Adipocyte (in vitro differentiated cells): ENCODE results near the gene ZNF22.

Experiments used
- DNase-seq: peaks from one replicate; pipeline ENCODE4 v3.0.0-alpha.2; 2015; ENCODE audit warnings: low read depth
- H3K27me3 ChIP-seq: replicated peaks from 2 replicates; pipeline ENCODE4 v1.7.0; 2013; ENCODE audit warnings: mild to moderate bottlenecking, low read length, moderate library complexity; ENCODE audit not compliant: control insufficient read depth, insufficient read depth
- H3K36me3 ChIP-seq: 2 replicates; pipeline ENCODE4 v1.7.0; 2013; ENCODE audit warnings: low read length, mild to moderate bottlenecking, moderate library complexity; ENCODE audit not compliant: control insufficient read depth, insufficient read depth, severe bottlenecking
- H3K4me1 ChIP-seq: 2 replicates; pipeline ENCODE4 v1.7.0; 2013; ENCODE audit warnings: mild to moderate bottlenecking, low read length, moderate library complexity; ENCODE audit not compliant: control insufficient read depth, insufficient read depth
- H3K4me3 ChIP-seq: 2 replicates; pipeline ENCODE4 v1.7.0; 2013; ENCODE audit warnings: mild to moderate bottlenecking, low read length, moderate library complexity
- H3K9ac ChIP-seq: 2 replicates; pipeline ENCODE4 v1.7.0; 2013; ENCODE audit warnings: mild to moderate bottlenecking, low read length, moderate library complexity
- H3K9me3 ChIP-seq: 2 replicates; pipeline ENCODE4 v1.7.0; 2013; ENCODE audit warnings: mild to moderate bottlenecking, low read length, moderate library complexity; ENCODE audit not compliant: control insufficient read depth

ZNF22 gene

GRCh38 chr10:44986670-44987069 is 14.1 kb upstream of the ZNF22 start:
- no peaks in the 10 kb centered on the region for H3K27me3 ChIP-seq
- no peak for DNase-seq
- no peaks in the 10 kb centered on the region for H3K9me3 ChIP-seq
- peaks cover 62% of the 10 kb centered on the region for H3K4me1 ChIP-seq
- peak overlapping the region; percentile 76 for H3K9ac ChIP-seq
- peaks cover 49% of the 10 kb centered on the region for H3K36me3 ChIP-seq
- peak overlapping the region; percentile 42 for H3K4me3 ChIP-seq

GRCh38 chr10:44988957-44989585 is 11.7 kb upstream of the ZNF22 start:
- H3K27me3 ChIP-seq: no peaks in the 10 kb centered on the region
- peaks cover 67% of the 10 kb centered on the region for H3K36me3 ChIP-seq

GRCh38 chr10:44989597-44990301 is 11.0 kb upstream of the ZNF22 start:
- Histone ChIP-seq H3K4me1 (peaks cover 72% of the 10 kb centered on the region), H3K9ac (peak overlapping the region; percentile 44), H3K4me3 (no peak overlapping the region), H3K27me3 (no peaks in the 10 kb centered on the region), H3K36me3 (peaks cover 60% of the 10 kb centered on the region), H3K9me3 (no peaks in the 10 kb centered on the region)
- no peak for DNase-seq

More at GRCh38 chr10:44988957-44989585, 11.7 kb upstream of the ZNF22 start:
- no peak for DNase-seq
- Histone ChIP-seq H3K9ac (no peak overlapping the region), H3K9me3 (no peaks in the 10 kb centered on the region), H3K4me1 (peaks cover 72% of the 10 kb centered on the region), H3K4me3 (no peak overlapping the region)

- Histone ChIP-seq H3K9me3 (no peaks in the 10 kb centered on the region), H3K36me3 (peaks cover 55% of the 10 kb centered on the region), H3K4me3 (no peak overlapping the region), H3K27me3 (no peaks in the 10 kb centered on the region), H3K4me1 (peaks cover 72% of the 10 kb centered on the region), H3K9ac (peak overlapping the region; percentile 44)
- DNase-seq: no peak
Observed at GRCh38 chr10:44990302-44990655, 10.4 kb upstream of the ZNF22 start.

- peaks cover 72% of the 10 kb centered on the region for H3K4me1 ChIP-seq
- H3K9me3 ChIP-seq: no peaks in the 10 kb centered on the region
- H3K9ac ChIP-seq: no peak overlapping the region
- H3K36me3 ChIP-seq: peaks cover 54% of the 10 kb centered on the region
- no peaks in the 10 kb centered on the region for H3K27me3 ChIP-seq
- H3K4me3 ChIP-seq: no peak overlapping the region
- no peak for DNase-seq
Observed at GRCh38 chr10:44990965-44991364, 9.8 kb upstream of the ZNF22 start.

- Histone ChIP-seq H3K9me3 (no peaks in the 10 kb centered on the region), H3K36me3 (peaks cover 54% of the 10 kb centered on the region), H3K4me1 (peaks cover 72% of the 10 kb centered on the region), H3K4me3 (no peak overlapping the region), H3K27me3 (no peaks in the 10 kb centered on the region), H3K9ac (peak overlapping the region; percentile 20)
- DNase-seq: no peak
Observed at GRCh38 chr10:44991571-44991970, 9.2 kb upstream of the ZNF22 start.

GRCh38 chr10:44992070-44992731 is 8.5 kb upstream of the ZNF22 start:
- Histone ChIP-seq H3K27me3 (no peaks in the 10 kb centered on the region), H3K4me3 (no peak overlapping the region), H3K4me1 (peaks cover 72% of the 10 kb centered on the region), H3K36me3 (peaks cover 54% of the 10 kb centered on the region), H3K9ac (peak overlapping the region; percentile 20), H3K9me3 (no peaks in the 10 kb centered on the region)
- no peak for DNase-seq

GRCh38 chr10:44992732-44993225 is 7.9 kb upstream of the ZNF22 start:
- Histone ChIP-seq H3K4me1 (peaks cover 72% of the 10 kb centered on the region), H3K9ac (no peak overlapping the region), H3K27me3 (no peaks in the 10 kb centered on the region), H3K9me3 (no peaks in the 10 kb centered on the region), H3K4me3 (no peak overlapping the region), H3K36me3 (peaks cover 54% of the 10 kb centered on the region)
- no peak for DNase-seq

GRCh38 chr10:44993226-44993921 is 7.3 kb upstream of the ZNF22 start:
- H3K36me3 ChIP-seq: peaks cover 53% of the 10 kb centered on the region
- H3K27me3 ChIP-seq: no peaks in the 10 kb centered on the region
- no peak overlapping the region for H3K4me3 ChIP-seq
- no peak for DNase-seq
- H3K4me1 ChIP-seq: peaks cover 72% of the 10 kb centered on the region
- no peaks in the 10 kb centered on the region for H3K9me3 ChIP-seq
- peak overlapping the region; percentile 76 for H3K9ac ChIP-seq

GRCh38 chr10:44993922-44994751 is 6.6 kb upstream of the ZNF22 start:
- Histone ChIP-seq H3K9ac (peak overlapping the region; percentile 78), H3K4me1 (peaks cover 79% of the 10 kb centered on the region), H3K9me3 (no peaks in the 10 kb centered on the region), H3K4me3 (peak overlapping the region; percentile 5), H3K27me3 (no peaks in the 10 kb centered on the region), H3K36me3 (peaks cover 46% of the 10 kb centered on the region)
- peak; percentile 78 for DNase-seq
